Medulla oblongata (tissue), 1 donor: ENCODE data around the gene KRTAP1-4.
A peak's percentile ranks its signal among the peaks of the same experiment; 100 is the strongest.
"Not testable (repeated sequence)": the region's sequence is repeated elsewhere in the genome, so short reads cannot be mapped to it uniquely, and the experiment has no call there.

Experiments
- DNase-seq: peaks from one replicate; pipeline ENCODE4 v3.0.0-alpha.2; 2015; ENCODE audit errors: extremely low spot score

Gene KRTAP1-4

DNA sequence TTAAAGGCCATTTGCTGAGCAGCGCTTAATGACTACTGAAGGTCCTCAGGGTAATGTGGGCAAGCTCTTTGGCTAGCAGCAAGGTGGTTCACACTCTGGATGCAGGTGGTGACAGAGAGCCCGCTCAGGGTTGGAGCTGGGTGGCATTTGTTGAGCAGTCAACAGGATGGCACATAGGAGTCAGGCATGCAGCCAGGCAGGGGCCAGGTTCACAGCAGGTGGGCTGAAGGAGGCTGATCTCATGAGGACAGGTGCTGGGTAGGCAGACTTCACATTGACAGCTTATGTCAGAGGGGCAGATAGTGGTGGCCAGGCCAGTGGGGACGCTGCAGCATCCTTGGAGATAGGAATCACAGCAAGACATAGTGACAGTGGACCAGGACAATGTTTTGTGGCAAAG, 25.6 kb downstream of the KRTAP1-4 start:
- DNase-seq, result no peak

DNA sequence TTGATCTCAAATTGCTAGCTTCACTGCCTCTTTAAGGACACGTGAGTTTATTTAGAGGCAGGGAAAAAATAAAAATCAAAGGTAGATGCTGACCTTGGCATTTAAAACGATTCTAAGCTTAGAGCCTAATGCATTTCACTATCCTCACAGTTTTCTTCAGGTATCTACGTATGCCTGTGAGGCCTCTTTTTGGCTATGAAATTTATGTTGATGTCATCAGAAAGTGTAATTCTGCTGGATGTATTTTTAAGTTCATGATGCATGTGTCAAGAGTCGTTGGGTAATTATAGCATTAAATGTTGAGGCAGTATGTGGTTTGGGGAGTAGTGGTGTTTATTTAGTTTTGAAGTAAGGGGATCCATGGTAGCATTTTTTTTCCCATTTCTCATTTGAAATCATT, 26.1 kb downstream of the KRTAP1-4 start:
- no peak for DNase-seq

DNA sequence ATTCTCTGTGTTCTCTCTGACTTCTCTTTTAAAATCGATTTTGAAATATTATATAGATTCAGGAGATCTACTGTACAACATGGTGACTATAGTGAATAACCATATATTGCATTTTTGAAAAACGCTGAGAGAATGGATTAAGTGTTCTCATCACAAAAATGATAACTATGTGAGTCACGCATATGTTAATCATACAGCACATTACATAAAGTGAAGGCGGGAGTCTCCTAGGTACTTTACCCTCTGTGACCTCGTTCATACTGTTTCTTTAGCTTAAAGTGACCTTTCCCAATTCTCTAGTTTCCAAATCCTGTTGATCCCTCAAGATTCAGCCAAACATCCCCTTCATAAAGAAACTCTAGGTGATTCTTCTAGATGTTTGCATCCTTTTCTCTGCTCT, 27.2 kb downstream of the KRTAP1-4 start:
- DNase-seq, result no peak

DNA sequence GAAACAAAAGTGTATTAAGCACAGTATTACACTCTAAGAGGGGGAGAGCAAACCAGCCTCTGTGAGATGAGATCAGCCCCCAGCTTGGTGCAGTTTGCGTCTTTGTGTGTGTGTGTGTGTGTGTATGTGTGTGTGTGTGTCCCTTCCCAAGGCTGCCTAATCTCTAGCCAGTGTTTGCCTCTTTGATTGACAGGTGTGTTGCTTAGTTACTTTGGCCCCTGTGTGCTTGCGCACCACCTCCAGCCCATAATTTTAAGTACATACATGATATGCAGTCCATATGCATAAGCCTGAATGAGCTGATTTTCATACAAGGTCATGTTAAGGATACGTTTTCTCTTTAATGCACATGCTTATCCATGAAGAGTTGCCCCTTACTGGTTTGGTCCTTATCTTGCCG, 28.2 kb downstream of the KRTAP1-4 start:
- no peak for DNase-seq

DNA sequence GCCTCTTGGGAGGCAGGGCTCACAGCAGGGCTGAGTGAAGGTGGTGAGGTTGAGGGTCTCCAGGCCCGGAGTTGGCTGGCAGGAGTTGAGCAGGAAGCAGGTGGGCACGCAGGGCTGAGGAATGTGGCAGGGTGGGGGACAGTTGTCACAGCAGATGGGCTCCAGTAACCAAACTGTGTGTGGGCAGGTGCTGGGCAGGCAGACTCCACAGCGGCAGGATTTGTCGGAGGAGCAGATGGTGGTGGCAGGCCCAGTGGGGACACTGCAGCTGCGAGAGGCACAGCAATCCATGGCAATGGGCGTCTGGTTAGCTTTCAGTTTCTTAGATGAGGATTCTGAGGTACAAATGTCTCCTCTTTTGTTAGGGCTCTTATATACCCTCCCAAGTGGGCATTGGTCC, 30.4 kb downstream of the KRTAP1-4 start, which contains the start of gene KRTAP3-2:
TSS of gene KRTAP3-2 (minus strand) at position 344 of the 400 bp plus-strand sequence. CDS start at position 291, 53 bp downstream.
- DNase-seq, result not testable (repeated sequence)

DNA sequence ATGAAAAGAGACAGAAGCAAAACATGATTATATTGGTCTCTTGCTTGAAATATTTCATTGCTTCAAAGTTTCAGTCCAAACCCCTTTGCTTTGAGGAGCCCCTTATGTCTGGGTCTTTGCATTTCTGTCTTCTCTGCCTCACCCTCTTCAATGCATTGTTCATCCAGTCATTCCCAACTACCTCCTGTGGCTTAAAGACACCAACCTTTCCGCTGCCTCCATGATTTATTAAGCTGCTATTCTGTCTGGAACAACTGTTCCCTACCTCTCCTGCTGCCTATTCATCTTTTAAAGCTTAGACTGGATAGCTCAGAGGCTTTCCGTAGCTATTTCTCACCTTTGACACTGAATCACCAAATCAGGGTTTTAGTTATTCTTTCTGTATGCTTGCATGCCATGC, 32.6 kb downstream of the KRTAP1-4 start:
- no peak for DNase-seq

DNA sequence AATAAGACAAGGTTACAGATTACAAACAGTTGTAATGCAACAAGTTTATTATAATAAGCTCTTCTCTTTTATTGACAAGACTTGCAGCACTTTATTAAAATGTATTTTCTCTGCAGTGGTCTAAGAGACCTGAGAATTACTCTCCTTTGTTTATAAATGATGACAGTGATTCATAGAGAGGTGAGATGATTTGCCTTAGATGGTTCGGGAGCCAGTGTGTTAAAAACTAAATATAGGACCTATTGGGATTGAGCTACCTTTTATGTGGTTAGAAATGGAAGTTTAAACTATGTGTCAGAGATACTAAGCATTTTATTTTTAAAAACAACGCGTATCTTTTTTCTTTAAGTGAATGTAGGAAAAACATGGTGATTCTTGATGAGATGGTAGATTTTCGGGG, 33.2 kb downstream of the KRTAP1-4 start:
- no peak for DNase-seq

DNA sequence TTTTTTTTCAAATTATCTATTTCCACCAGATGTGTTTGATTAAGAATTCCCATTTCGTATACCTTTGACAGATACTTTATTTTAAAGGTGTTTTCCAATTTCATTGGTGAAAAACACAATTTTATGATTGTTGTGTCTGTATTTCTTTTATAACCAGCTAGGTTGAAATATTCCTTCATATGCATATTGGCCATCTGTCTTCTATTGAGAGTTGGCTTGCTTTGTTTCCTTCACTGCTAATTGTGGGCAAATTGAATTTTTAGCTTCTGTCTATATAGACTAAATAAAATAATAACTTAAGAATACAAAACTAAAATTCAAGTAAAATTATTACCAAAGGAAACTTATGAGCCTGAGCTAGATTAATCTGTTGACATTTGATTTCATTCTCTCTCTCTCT, 34.9 kb downstream of the KRTAP1-4 start:
- no peak for DNase-seq

DNA sequence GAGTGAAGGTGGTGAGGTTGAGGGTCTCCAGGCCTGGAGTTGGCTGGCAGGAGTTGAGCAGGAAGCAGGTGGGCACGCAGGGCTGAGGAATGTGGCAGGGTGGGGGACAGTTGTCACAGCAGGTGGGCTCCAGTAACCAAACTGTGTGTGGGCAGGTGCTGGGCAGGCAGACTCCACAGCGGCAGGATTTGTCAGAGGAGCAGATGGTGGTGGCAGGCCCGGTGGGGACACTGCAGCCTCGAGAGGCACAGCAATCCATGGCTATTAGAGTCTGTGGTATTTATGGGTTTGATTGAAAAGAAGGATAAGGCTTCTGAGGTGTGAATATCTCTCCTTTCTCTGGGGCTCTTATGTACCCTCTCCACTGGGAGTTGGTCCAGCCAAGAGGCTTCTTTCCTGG, 36.2 kb downstream of the KRTAP1-4 start, which contains the start of gene KRTAP3-3:
TSS of gene KRTAP3-3 (minus strand) at position 326 of the 400 bp plus-strand sequence. CDS start at position 259, 67 bp downstream.
- no peak for DNase-seq

DNA sequence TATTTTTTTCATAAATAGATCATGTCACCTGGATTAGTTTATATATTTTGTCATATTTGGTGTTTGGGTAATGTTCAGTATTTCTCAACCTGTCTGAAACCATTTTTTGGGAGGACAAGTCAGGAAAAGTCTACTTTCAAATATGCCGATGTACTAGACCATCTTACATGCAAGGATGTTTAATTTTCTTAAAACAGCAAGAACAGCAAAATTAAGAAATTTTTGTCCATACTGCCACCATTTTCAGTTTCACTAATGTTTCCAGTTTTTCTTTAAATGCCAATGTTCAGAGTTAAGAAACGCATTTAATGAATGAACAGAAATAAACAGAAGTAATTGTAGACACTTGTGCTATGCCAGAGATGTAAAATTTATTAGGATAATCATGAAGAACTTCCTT, 36.9 kb downstream of the KRTAP1-4 start:
- DNase-seq, result no peak

DNA sequence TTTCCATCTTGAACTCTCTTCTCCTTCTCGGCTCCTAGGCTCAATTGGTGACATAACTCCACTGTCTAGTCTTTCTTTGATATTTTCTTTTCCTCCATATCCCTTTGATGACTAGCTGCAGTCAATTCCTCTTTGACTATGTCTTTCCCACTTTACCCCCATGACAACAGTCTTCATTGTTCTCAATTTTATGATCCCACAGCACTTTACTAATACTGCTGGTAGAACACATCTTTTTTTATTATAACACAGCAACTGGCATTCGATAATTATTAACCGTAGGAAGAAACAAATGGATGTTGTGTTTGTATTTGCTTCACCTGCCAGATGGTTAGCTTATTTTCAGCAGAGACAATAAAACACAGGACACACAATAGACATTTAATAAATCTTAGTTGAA, 37.3 kb downstream of the KRTAP1-4 start:
- DNase-seq, result no peak

DNA sequence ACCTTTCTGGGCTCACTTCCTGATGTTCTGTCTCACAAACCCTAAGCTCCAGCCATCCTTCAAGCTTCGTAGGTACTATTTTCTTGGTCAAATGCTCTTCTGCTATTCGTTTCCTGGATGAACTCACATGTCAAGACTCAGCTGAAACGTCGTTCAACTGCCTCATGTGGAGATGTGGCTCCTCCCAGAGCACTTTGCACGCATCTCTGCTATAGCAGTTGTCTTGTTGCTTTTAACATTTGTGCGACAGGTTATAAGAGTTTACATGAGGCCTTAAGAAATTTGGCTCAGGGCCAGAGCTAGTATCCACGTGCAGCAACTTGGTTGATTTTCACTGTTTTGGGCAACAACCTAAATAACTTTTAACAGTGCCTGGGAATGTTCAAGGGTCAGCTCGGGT, 43.1 kb downstream of the KRTAP1-4 start:
- no peak for DNase-seq

DNA sequence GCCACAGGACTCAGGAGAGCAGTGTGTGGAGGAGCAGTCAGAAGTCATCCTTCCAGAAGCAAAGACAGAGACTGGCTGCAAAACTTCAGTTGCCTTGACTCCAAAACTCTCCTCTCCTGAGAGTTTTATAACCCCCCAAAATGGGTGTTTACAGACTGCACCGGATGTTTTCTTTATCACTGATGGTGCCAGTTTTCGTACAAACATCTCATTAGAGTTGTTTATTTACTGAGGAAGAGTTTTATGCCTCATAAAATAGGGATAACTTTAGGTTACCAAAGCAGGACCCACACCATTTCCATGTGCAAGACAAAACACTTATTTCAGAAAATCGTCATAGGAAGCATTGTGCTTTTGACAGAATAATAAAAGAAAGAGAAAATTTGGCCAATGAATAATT, 45.8 kb downstream of the KRTAP1-4 start, which contains the start of gene KRT40:
TSS of gene KRT40 (minus strand) at position 101 of the 400 bp plus-strand sequence. CDS start at position 48, 53 bp downstream.
- no peak for DNase-seq

DNA sequence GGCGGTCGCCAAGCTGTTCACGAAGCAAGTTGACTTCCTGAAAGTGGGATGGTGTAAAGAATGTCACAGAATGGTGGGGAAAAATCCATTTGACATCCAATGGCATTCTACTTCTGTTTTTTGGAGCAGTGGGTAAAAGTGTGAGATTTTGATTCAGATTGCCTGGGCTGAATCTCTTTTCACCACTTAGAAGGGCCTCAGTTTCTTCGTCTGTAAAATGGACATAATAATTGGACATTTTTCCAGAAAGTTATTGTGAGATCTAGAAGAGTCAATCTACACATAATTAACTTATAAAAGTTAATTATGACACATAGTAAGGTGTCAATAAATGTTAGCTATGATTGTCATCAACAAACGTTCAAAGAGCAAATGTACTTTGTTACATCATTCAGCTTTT, 48.9 kb downstream of the KRTAP1-4 start:
- DNase-seq, result no peak

DNA sequence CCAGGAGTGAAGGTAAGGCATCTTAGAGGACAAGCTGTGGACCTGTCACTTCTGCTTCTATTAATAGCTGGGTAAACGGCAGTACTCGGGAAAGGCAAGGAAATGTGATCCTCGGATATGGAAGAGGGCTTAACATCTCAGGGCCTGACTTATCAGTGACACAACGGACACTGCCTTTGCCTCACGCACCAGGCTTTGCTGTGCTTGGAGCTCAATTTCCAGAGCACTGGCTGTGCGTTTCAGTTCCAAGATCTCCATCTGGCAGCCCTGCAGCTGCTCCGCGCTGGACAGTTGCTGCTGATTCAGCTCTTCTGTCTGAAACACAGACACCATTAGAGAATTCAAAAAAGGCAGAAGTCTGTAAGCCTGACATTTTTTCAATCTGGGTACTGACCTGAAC, 49.4 kb downstream of the KRTAP1-4 start:
- DNase-seq, result peak; percentile 21

DNA sequence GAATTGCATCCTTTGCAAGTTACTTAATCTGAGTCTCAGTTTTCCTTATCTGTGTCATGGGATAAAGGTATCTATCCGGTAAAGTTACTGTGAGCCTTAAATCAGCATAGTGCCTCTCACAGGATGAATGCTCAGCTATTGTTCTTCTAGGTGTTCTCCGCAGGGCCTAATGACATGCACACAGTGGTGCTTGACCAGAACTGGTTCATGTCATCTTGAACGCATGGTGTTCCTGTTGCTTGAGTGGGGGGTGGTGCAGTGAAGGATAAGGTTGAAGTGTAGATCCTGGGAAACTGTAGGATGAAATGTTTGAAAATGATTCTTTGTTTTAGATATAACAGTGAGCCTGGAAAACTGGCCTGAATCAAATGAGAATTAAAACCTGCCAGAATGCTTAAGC, 49.9 kb downstream of the KRTAP1-4 start:
- DNase-seq, result no peak
